SH-SY5Y (cell line): ENCODE data around the gene PARD3.

Source experiments
- GATA2 ChIP-seq: IDR thresholded peaks from 2 replicates; pipeline ENCODE4 v1.6.1; 2011; ENCODE audit warnings: mild to moderate bottlenecking, low read depth, low read length
- GATA3 ChIP-seq: IDR thresholded peaks from 2 replicates; pipeline ENCODE4 v1.6.1; 2011; ENCODE audit warnings: low read depth, mild to moderate bottlenecking, low read length, moderate library complexity

DNA sequence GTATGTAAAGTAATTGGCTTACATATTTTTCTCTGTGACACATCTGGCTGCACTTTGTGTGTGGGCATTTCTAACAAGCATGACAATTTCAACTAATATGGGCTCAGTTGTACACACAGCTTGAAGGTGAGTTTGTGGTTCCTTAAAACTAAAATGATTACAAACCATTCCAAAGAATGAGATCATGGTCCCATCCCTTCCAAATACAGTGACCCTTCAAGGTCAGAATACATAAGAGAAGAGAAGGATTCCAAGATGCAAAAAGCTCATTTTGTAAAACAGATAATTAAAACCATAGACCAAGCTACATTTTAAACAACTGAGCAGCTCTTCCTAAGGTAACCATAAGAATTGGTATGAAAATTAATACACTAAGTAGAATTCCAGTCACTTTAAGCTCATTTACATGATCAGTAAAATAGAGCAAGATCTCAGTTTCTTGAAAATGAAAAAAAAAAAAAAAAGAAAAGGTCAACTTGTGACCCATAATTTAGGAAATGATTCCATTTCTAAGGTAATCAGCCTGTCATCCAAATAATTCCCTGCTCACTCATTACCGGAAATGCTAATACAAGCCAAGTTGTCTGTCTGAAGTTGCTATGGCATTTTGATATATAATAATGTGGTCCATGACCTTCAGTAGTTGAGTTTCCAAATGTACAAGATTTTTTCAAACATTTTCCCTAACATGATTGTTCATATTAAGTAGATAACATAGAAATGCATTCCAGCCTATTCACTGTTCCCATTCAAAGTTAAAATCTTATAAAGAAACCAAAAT lies 688.5 kb downstream of the PARD3 start:
- no peak for TF ChIP-seq GATA2
- TF ChIP-seq GATA3 = no peak
